ENCODE results near the gene ERH.

GRCh38 chr14:69401841-69402240, 3.7 kb upstream of the ERH start:
- TF ChIP-seq CTCF (IDR thresholded peaks at IDR 0.05) (no peak), POLR2A (IDR thresholded peaks at IDR 0.05) (no peak)
